Kidney (tissue), 14 donors: ENCODE data around the gene TEP1. TPM values are rescaled to one million over a fixed set of nuclear protein-coding genes. Genes with fewer than 3 reads are reported as not detected.

Source experiments
- DNase-seq, 5 donors: peaks; one replicate each; pipeline ENCODE4 v3.0.0-alpha.2; 2013 to 2020
- FAIRE-seq: peaks from 2 replicates; lab custom pipeline; 2012; peaks lifted over from hg19 to GRCh38; lab: Jason Lieb, UNC
- H3K27ac ChIP-seq, 2 donors: one replicate each; pipeline ENCODE4 v1.7.0; 2013; ENCODE audit warnings: low read depth in 2 of 2, low read length in 2 of 2, inconsistent platforms in 1 of 2
- H3K27me3 ChIP-seq: one replicate; pipeline ENCODE4 v1.7.1; 2013; ENCODE audit warnings: low read length, inconsistent platforms; ENCODE audit not compliant: control insufficient read depth, insufficient read depth
- H3K36me3 ChIP-seq, 3 donors: one replicate each; pipeline versions ENCODE4 v1.7.0 to v1.7.1; 2013; ENCODE audit warnings: low read length in 3 of 3, control low read depth in 1 of 3, inconsistent platforms in 1 of 3; ENCODE audit not compliant: insufficient read depth in 3 of 3, control insufficient read depth in 2 of 3
- H3K4me1 ChIP-seq, 3 donors: one replicate each; pipeline versions ENCODE4 v1.7.0 to v1.7.1; 2013; ENCODE audit warnings: low read length in 3 of 3, inconsistent platforms in 1 of 3, low read depth in 1 of 3; ENCODE audit not compliant: control insufficient read depth in 2 of 3, insufficient read depth in 2 of 3
- H3K4me3 ChIP-seq, 3 donors: one replicate each; pipeline versions ENCODE4 v1.7.0 to v1.8.1; 2013; ENCODE audit warnings: low read length in 3 of 3, control low read depth in 1 of 3, inconsistent platforms in 1 of 3
- H3K9ac ChIP-seq, 3 donors: one replicate each; pipeline versions ENCODE4 v1.7.0 to v1.7.1; 2013; ENCODE audit warnings: low read length in 3 of 3, control low read depth in 1 of 3, inconsistent platforms in 1 of 3
- H3K9me3 ChIP-seq, 3 donors: one replicate each; pipeline versions ENCODE4 v1.7.0 to v1.7.1; 2013; ENCODE audit warnings: low read length in 3 of 3, control low read depth in 1 of 3, inconsistent platforms in 1 of 3; ENCODE audit not compliant: control insufficient read depth in 2 of 3, insufficient read depth in 1 of 3
- intact Hi-C: fragments of 100-400 bp; cut with DNase I; formaldehyde crosslinking; loops from one replicate; pipeline ENCODE4 v1.11.1; 2022
- polyA plus RNA-seq: library from polyadenylated mRNA; stranded (reverse); fragments of 350-450 nt; fragmentation: Illumina TruSeq; extraction: RNeasy Lipid Tissue Mini Kit (QIAGEN cat#74804); gene quantifications from one replicate; pipeline ENCODE4 v1.2.3, GENCODE V29; 2014; ENCODE audit warnings: low read depth, low replicate concordance; ENCODE audit not compliant: insufficient read depth
- total RNA-seq: library from RNA; stranded (reverse); fragmentation: NEBNext Ultra II Directional; extraction: Animal tissue kit (Norgen Biotek cat#: 25700); gene quantifications from one replicate; pipeline ENCODE4 v1.2.1, GENCODE V29; 2021
- TF ChIP-seq, protein P1 (sequence below): IDR thresholded peaks from 3 replicates; pipeline ENCODE4 v1.5.1; 2012; ENCODE audit warnings: mild to moderate bottlenecking, moderate library complexity, borderline replicate concordance; ENCODE audit not compliant: insufficient read depth; ENCODE audit errors: extremely low read depth
- donor health status: control.
- donor health status: control.
- donor health status: control.
- donor health status: control.
- donor health status: control.
- donor health status: DM: yes; HTN: yes; CAD: no.
- donor health status: Normal renal cell carcinoma (clear cell type).

The TEP1 gene
- total and polyA plus RNA-seq, 2 donors from 2014 or later: 11.2 to 45.2 TPM

DNA sequence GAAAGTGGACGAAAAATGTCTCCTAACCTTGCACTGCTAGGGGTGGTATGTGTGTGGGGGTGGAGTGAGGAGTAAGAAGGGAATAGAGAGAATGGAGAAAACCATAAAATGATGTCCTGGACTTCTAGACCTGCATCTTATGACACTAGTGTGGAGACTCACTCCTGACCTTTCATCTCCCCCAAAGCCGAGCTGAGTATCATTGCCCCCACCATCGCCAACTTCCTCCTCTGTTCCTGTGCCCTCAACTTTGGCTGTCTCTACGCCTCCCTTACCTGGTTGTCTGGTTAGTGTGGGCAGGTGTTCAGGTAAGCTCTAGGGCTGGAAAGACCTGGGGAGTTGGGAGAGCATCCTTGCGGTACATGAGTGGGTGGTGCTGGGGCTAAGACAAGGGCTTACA lies 27.2 kb upstream of the TEP1 start:
- peaks cover 0 to 3% (median 0%) of the 10 kb centered on the region in 3 donors for H3K4me1 ChIP-seq
- H3K9me3 ChIP-seq: no peaks in the 10 kb centered on the region
- H3K36me3 ChIP-seq: peaks cover 0 to 1% (median 0%) of the 10 kb centered on the region in 3 donors
- FAIRE-seq (no peak), DNase-seq (no peak)
- no peak overlapping the region for H3K27ac ChIP-seq
- no peak overlapping the region for H3K9ac ChIP-seq
- TF ChIP-seq, protein P1, sequence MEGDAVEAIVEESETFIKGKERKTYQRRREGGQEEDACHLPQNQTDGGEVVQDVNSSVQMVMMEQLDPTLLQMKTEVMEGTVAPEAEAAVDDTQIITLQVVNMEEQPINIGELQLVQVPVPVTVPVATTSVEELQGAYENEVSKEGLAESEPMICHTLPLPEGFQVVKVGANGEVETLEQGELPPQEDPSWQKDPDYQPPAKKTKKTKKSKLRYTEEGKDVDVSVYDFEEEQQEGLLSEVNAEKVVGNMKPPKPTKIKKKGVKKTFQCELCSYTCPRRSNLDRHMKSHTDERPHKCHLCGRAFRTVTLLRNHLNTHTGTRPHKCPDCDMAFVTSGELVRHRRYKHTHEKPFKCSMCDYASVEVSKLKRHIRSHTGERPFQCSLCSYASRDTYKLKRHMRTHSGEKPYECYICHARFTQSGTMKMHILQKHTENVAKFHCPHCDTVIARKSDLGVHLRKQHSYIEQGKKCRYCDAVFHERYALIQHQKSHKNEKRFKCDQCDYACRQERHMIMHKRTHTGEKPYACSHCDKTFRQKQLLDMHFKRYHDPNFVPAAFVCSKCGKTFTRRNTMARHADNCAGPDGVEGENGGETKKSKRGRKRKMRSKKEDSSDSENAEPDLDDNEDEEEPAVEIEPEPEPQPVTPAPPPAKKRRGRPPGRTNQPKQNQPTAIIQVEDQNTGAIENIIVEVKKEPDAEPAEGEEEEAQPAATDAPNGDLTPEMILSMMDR: no peak
- peaks cover 3% of the 10 kb centered on the region for H3K27me3 ChIP-seq
- intact Hi-C loops: no loop called here
- no peak overlapping the region for H3K4me3 ChIP-seq

DNA sequence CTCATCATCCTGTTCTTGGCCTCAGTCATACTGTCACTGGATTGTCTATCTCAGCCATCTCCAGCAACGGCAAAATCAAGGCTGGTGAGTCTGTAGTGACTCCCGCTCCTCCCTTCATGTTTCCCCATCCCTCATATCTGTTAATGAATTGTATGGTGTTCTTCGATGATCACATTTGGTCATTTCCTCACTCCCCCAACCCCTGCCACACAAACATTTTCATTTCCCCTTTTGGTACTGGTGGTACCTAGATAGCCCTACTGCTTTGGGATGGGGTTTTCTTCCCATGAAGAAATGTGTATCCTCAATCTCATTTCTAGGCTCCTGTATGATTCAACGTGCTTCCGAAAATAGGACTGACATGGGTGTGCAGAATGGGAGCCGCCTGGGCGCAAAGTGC lies 25.4 kb upstream of the TEP1 start:
- Histone ChIP-seq H3K9ac (no peak overlapping the region), H3K36me3 (no peaks in the 10 kb centered on the region), H3K27me3 (peaks cover 3% of the 10 kb centered on the region), H3K4me3 (no peak overlapping the region), H3K27ac (no peak overlapping the region), H3K4me1 (peaks cover 0 to 9% (median 0%) of the 10 kb centered on the region in 3 donors), H3K9me3 (no peaks in the 10 kb centered on the region)
- FAIRE-seq: no peak
- intact Hi-C loops: no loop called here
- DNase-seq: no peak
- TF ChIP-seq, protein P1: no peak

DNA sequence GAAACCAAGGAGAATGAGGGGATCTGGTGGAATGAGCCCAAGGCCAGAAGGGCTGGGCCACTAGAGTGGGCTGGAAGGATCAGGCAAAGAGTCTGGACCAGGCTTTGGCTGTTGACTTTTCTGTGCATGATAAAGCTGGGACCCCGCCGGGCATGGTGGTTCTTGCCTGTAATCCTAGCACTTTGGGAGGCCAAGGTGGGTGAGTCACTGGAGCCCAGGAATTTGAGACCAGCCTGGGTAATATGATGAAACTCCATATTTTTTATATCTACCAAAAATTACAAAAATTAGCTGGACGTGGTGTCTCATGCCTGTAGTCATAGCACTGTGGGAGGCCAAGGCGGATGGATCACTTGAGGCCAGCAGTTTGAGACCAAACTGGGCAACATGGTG lies 23.1 kb upstream of the TEP1 start:
- FAIRE-seq (no peak), DNase-seq (no peak)
- TF ChIP-seq, protein P1: no peak
- Histone ChIP-seq H3K36me3 (no peaks in the 10 kb centered on the region), H3K4me3 (no peak overlapping the region), H3K27ac (no peak overlapping the region), H3K9me3 (no peaks in the 10 kb centered on the region), H3K9ac (no peak overlapping the region), H3K4me1 (peaks cover 0 to 9% (median 0%) of the 10 kb centered on the region in 3 donors), H3K27me3 (peaks cover 3% of the 10 kb centered on the region)
- intact Hi-C loops: no loop called here
